NCI-H2171 (cell line): ENCODE results near the gene MCTP1.
"Not testable (repeated sequence)": the region's sequence is repeated elsewhere in the genome, so short reads cannot be mapped to it uniquely, and the experiment has no call there.

Experiments
- DNase-seq: peaks from one replicate; lab custom pipeline; 2025; lab: John Stamatoyannopoulos, UW

The MCTP1 gene

DNA sequence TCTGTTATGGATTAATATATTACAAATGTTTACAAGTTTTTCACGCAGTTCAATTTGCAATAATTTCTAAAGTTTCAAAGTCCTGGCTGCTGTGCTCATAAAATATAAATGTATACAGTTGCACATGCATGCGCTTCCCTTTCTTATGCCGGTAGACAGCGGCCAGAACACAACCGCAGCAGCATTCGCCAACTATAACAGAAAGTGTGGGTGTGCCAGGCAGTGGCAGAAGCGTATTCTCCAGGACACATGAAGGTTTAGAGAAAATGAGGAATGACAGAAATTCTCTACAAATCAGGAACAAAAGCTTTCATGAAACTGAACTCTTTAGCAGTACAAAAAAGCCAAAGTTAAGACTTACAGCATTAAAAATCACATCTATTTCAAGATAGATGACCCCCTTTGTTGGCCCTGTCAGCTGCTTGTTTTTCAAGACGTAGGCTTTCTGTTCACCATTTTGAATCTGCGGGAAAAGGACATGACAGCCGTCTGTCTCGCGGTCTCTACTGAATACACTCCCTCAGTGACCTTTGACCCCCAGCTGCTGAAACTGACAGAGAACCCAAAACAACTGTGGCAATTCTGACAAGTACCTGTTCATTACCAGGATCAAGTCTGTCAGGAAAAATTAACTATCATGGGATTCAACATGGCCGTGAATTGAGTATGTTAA lies 414.2 kb downstream of the MCTP1 start:
- DNase-seq = no peak

DNA sequence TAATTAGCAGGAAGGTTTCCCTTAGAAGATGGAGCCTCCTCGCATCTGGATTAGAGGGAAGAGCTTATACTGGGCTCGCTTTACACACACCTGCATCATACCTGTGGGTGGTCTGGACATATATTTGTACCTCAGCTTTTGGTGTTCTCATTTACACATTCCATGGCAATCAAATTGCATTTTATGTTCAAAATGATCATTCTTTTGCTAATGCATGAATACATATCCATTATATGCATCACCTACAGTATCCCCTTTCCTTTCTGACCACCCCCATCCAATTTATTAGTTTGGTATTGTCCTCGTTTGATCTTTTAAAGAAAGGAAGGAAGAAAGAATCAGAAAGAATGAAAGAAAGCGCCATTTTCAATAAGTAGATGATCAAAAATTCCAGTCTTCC lies 415.0 kb downstream of the MCTP1 start:
- no peak for DNase-seq

DNA sequence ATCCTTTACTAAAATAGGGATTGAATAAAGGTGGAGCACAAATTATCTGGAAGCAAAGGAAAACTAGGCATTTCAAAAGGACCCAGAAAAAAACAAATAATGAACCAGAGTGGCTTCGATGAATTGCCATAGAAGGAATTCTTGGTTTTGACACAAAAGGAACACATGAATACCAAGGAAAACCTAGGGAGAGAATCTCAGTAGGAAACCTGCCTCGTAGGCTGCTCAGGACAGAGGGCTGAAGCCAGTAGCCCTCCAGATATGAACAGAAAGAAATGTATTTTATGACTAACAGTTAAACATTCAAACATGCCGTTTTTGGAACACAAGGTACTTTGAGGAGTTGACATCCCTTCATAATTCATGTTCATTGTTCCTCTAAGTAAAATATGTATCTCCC lies 420.9 kb downstream of the MCTP1 start:
- no peak for DNase-seq

DNA sequence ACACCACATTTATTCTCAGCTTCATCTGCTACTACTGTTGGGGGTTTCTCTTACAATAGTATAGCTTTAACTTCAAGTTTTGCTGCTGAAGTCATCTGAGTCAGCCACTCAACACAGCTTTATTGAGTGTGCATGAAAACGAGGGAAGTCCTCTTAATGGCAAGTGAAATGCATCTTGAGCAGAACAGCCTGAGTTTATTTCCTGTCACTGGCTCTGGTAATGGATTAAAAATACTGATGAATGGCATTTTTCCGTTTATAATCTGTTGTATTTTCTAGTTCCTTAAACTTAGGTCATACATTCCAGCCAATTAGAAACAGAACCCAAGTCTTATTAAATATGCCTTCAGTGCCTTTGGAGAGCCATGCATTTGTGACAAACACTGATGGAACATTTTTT lies 427.8 kb downstream of the MCTP1 start:
- DNase-seq = no peak

DNA sequence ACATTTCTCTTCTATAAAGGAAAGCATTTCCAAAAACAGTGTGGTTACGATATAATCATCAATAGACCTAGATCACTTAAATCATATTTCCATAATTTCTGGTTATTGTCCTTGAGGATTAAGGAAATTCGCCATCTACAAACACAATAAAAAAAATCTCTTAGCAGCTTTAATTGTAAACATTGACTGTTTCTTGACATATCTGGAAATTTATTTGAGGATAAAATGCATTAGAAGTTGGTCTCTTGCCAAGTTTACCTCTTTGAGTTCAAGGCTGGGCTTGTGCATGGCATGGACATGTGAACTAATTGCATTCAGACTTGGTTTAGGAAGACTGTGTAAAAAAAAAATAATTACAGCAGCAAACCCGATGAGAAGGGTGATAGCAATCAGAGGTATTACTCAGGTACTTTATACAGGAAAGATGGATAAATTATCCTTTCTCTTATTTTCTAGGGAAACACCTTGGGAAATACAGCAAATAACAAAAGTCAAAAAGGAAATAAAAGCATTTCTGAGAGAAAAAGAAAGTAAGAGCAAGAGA lies 428.6 kb downstream of the MCTP1 start:
- DNase-seq = no peak

DNA sequence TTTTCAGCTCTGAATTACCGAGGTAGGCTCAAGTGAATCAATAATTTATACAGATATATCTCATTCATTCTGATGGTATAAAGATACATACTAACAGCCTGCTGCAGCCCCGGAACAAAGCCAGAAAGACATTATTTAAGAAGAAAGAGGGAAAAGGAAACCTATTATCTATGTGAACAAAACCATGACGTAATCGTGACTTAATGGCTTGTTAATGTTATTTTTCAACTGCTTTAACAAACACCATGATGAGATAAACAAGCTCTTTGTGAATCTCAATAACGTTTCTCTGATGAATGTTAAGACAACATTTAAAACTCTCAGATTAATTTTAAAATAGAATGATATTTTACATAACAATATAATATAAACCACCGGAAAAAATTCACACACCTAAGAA lies 429.4 kb downstream of the MCTP1 start:
- no peak for DNase-seq

DNA sequence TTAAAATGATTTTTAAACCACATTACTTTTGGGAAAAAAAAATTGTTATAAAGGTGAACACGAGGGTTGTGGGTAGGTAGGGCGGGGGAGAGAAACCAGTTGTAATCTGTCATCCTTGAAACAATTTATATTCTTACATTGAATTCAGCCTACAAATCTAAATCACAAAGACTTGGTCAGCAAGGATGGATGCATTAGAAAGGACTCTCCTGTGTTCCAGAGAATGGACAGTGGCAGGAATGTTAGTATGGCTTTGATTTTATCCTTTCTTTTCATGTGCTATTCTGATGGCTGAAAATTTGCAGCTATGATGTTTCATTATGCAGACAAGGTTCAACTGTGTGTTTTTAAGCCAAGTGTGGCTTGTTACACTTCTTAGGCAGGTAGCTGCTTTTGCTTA lies 431.8 kb downstream of the MCTP1 start:
- DNase-seq = no peak

DNA sequence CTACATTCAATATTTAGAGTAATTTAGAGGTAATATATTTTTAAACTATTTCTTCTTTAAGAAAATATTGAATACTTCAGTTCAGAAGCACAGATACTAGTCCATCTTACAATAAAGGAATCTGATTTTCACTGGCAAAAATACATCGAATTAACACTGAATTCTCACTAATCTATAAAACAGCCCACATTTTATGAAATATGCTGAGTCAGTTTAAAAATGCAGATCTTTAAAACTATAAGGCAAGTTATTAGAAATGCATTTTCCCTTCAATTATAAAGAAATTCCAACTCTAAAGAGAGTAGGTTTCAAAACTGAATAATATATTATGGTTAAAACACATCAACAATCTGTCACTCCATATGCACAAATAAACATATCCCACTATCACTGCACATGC lies 433.9 kb downstream of the MCTP1 start:
- DNase-seq = no peak

DNA sequence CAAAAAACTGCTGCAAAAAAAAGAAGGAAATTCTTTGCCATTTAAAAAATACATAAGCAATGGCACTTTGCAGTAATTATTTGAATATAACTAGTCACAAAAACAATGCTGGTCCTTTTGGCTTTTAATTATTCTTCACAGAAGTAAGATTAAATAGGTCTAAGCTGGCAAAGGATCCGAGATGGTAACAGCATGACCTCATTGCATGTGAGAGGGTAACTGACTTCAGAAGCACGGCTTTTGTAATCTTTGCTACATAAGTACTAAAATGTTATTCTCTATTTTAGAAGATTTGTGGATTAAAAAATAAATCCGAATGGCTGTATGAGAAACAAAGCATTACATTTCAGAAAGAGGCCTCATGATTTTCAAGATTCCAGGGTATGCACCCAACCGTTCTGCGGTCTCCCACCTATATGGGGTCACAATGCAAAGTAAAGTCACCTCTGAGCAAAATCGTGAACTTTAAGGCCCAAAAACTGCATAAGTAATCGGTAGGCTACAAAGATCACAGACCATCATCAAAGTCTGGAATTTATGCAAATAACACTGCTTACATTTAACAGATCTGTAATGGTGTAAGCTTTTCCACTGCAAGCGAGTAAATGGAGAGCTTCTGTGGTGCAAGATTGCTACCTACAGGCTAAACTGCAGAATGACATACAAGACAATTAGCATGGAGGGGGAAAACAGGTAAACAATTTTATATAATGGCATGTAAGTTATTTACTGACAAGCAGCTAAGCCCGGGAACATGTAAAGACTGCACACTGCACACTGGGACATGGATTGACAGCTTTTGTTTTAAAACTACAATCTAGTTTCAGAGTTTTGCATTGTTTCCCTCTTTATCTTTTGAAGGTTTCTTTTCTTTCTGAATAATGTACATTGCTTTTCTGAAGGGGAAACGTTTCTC lies 434.8 kb downstream of the MCTP1 start:
- peak; percentile 11 for DNase-seq

DNA sequence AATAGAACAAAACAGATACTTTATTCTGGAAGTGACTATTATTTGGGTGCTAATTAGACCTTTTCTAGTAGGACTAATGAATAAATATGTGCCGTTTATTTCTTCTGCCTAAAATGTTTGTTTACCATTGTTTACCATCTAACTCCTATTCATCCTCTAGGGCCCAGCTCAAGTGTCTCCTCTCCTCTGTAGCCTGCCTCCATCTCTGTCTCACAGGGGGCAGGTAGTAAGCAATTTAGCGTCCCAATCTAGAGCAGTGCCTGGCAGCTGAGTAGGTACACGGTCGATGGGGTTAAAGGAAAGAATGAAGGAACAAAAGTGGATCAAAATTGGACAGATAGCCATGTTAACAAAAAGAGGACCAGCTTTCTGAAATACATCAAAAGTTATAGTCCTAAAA lies 435.6 kb downstream of the MCTP1 start:
- DNase-seq = no peak

DNA sequence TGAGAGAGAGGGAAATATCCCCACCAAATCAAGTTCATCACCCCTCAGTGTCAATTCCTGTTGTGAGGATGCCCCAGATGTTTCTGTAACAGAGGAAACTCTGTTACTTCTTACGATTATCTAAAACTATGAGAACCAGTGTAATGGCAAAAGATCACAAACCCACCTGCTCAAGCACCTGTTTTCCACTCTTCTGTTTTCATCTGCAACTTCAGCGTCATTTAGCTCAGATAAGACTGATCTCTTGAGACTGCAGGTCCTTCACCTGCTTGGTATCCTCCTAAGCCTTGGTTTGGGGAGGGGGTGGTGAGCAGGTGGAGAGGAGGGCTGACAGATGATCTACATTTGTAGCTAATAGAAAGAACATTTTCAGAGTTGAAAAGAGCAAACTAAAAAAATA lies 437.2 kb downstream of the MCTP1 start:
- DNase-seq = no peak

DNA sequence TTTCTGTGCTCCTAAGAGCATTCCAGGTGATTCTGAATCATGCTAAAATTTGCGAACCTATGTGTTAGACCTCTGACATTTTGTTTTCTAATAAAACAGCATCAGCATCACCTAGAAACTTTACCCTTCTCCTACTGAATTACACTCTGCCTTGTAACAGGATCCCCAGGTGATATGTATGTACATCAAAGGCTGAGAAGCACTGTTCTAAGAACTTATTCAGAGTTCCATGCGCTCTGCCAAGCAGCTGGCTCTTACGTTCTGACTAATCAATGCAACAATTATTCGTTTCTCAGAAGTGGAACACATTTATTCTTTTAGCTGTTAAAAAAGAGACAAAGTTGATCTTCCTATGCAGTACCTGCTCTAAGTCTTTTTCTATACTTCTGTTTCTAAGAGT lies 437.9 kb downstream of the MCTP1 start:
- DNase-seq = no peak

DNA sequence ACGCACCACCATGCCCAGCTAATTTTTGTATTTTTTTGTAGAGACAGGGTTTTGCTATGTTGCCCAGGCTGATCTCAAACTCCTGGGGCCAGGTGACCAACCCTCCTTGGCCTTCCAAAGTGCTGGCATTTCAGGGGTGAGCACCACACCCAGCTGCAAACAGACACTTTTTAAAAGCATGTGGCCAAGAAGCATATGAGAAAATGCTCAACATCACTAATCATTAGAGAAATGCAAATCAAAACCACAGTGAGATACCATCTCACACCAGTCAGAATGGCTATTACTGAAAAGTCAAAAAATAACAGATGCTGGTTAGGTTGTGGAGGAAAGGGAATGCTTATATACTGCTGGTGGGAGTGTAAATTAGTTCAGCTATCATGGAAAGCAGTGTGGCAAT lies 439.2 kb downstream of the MCTP1 start:
- DNase-seq = not testable (repeated sequence)

DNA sequence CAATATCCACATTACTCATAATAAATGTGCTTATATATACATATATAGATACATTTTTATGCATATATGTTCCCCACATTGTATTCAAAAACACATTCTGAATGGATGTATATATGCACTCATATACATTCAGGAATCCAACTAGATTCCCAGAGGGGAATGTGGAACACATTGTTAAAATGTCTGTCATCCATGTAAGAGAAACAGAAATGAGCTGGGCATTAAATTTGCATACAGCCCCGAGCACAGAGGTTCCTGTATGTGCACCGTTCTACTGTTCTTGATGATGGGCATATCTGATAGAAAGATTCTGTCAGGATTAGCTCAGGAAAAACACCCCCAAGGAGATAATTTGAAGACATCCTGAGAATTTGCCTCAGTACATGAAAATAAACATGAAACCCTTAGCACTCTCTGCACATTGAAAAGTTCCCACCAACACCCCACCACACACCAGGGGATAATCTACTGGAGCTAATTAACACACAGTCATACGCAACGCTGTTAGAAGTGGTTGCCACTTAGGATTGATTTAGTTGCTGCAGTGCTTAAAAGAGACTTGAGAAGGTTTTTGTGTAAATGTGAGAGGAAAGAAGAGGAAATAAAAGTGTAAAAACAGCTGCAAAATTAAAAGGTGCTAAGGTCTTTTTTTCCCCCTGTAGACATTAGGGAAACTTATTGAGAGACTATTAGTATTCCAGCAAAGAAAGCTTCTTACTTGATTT lies 443.1 kb downstream of the MCTP1 start:
- no peak for DNase-seq

DNA sequence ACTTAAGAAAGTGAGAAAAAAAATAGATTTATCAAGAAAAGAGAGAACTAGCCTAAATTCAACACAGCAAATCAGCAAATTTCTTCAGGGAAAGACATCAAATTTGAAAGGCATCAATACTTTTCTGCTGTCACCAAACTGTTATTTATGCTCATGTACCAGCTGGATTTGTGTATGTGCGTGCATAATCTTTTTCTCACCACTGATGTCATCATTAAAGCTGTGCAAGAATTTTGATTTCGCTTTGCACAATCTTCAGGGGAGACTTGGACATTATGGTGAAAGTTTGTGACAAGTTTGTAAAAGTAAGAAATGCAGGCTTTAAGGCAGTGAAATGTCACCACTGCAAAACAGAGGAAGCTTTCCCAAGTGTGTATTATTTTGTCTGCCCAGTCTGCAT lies 451.0 kb downstream of the MCTP1 start:
- no peak for DNase-seq

DNA sequence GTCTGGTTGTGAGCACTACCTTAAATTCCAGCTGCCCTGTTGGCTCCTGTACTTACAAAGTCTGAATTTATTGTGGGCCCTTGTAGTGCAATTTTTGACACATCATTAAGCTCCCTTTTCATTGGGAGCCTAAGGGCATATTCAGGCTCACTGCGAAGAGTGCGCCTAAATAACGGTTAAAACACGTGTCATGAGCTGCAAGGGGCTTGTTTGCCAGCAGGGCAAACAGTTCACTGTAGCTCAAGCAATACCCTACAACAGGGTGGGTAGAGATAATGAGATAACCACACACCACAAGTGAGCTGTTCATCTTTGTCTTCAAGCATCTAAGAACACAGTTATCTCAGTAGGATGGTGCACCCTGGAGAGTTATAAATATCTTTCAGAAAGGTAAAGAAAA lies 452.2 kb downstream of the MCTP1 start:
- no peak for DNase-seq

DNA sequence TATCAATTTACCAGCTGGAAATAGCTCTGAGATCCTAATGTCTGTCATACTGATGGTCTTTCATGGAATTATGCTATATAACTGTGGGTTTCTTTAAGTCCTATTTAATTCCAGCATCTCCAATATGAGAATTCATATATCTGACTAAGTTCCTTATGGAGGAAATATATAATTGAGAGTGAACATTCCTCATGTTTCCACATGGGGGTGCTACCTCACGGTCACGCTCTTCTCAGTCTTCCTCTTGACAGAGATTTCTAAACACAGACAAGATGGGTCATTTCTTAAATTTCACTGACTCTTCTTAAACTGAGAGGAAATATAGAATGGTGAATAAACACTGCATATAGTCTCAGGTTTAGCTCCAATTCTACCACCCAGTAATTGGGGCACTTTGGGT lies 454.4 kb downstream of the MCTP1 start:
- DNase-seq = no peak

DNA sequence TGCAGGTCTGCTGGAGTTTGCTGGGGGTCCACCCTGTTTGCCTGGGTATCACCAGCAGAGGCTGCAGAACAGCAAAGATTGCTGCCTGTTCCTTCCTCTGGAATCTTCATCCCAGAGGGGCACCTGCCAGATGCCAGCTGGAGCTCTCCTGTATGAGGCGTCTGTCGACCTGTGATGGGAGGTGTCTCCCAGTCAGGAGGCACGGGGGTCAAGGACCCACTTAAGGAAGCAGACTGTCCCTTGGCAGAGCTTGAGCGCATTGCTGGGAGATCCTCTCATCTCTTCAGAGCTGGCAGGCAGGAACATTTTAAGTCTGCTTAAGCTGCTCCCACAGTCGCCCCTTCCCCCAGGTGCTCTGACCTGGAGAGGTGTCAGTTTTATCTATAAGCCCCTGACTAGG lies 456.7 kb downstream of the MCTP1 start:
- DNase-seq = not testable (repeated sequence)

DNA sequence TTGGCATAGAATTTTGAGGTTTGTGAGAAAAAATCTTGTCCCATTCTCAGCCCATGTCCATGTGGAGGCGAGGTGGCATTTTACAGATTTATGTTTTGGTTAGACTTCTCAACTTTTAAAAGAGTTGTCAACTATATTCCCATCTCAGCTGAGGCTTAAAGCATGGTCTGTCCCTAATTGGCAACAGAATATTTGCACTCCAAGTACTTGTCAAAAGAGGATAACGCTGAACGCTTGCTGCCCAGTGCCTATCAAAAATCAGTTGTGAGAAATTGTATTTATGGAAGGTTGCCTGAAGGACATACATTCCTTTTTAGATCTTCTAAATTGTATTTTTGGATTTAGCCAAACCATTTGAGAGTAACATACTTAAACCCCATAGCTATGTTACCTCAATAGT lies 464.4 kb downstream of the MCTP1 start:
- no peak for DNase-seq

DNA sequence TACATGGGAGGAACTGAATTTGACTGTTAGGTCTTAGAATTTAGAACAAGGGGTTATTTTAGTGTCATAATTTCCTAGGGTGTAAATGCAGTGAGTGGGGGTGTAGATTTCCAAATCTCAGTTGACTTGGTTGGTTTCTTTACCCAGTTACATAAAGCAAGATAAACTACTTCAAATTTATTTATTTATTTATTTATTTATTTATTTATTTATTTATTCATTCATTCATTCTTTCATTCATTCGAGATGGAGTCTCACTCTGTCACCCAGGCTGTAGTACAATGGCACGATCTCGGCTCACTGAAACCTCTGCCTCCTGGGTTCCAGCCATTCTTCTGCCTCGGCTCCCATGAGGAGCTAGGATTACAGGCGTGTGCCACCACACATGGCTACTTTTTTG lies 466.0 kb downstream of the MCTP1 start:
- no peak for DNase-seq

DNA sequence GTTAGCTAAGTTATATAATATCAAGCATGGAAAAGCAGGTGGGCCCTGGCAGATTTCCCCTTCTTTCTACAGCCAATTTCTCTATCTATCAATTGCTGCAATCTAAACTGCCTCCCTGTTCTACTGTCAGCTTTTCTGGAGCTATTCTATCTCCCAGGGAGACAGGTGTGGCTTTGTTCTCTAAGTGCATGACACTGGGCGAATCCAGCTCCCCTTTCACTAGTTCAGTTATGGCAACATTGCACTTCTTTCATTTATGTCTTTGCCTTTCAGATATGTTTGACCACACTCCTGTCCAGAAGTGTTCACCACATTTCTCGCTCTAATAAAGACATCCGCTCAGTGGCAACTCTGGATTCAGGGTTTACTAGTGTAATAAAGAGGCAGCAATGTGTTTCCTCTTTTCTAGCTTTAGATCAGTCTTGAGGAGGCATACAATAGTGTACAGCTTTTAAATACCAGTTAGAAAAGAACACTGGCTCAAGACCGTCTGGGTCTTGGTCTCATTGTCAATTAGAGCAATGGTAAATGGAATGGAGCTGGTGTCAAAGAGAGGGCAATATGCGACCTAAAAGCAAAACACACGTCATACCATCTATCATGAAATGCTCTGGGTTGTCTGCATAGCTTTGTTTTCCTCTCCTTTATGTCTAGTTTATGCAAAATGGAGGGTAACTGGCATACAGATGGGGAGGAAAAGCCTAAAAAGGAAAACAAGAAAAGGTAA lies 469.4 kb downstream of the MCTP1 start:
- DNase-seq = no peak

DNA sequence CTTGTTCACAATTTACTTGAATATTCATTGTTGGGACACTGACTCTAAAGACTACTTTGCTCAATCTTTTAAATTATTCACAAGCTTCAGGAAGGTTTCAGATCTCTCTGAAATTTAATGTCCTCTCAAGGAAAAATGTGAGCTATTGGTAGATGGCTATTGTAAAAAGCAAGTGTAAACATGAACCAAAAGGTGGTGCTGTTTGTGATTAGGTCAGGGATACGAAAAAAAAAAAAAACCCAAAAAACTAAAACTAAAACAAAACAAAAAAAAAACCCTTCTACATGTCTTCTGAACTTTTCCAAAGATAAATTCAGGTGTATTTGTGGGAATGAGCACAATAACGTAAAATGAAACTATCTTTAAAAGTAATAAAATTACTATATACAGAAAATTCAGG lies 472.7 kb downstream of the MCTP1 start:
- no peak for DNase-seq
